Heart right ventricle (tissue), 16 donors: ENCODE results near the gene GADD45GIP1. TPM values are rescaled to one million over a fixed set of nuclear protein-coding genes. Genes with fewer than 3 reads are reported as not detected.
A peak's percentile ranks its signal among the peaks of the same experiment; 100 is the strongest.

Experiments
- ATAC-seq, 8 donors: fragments of 200-7000 bp; cut with Tn5 transposase; one replicate each; pipeline ENCODE4 v1.9.1; 2020; ENCODE audit warnings: mild to moderate bottlenecking in 8 of 8, moderate library complexity in 8 of 8, moderate number of reproducible peaks in 1 of 8
- DNase-seq, 2 donors: peaks; one replicate each; pipeline ENCODE4 v3.0.0-alpha.2; 2020
- H3K27ac ChIP-seq, 10 donors: fragments of 200-600 bp; sonication (generic) in 2 of 10; one replicate each; pipeline versions ENCODE4 v1.5.0 to v1.8.0; 2020 to 2022; ENCODE audit warnings: mild to moderate bottlenecking in 3 of 10
- H3K27me3 ChIP-seq, 7 donors: fragments of 200-600 bp; one replicate each; pipeline ENCODE4 v1.8.0; 2021 to 2022; ENCODE audit warnings: mild to moderate bottlenecking in 2 of 7
- H3K36me3 ChIP-seq, 9 donors: fragments of 200-600 bp; sonication (generic) in 1 of 9; one replicate each; pipeline versions ENCODE4 v1.5.0 to v1.8.0; 2020 to 2022; ENCODE audit warnings: mild to moderate bottlenecking in 2 of 9
- H3K4me1 ChIP-seq, 9 donors: fragments of 200-600 bp; sonication (generic) in 1 of 9; one replicate each; pipeline versions ENCODE4 v1.5.0 to v1.8.0; 2020 to 2022; ENCODE audit warnings: mild to moderate bottlenecking in 4 of 9
- H3K4me3 ChIP-seq, 10 donors: fragments of 200-600 bp; sonication (generic) in 2 of 10; one replicate each; pipeline versions ENCODE4 v1.5.0 to v1.8.0; 2020 to 2022; ENCODE audit warnings: mild to moderate bottlenecking in 7 of 10, moderate library complexity in 2 of 10
- H3K9me3 ChIP-seq, 11 donors: fragments of 200-600 bp in 10 of 11; sonication (generic) in 2 of 11; one replicate each; pipeline versions ENCODE4 v1.5.0 to v1.8.0; 2013 to 2022; ENCODE audit warnings: mild to moderate bottlenecking in 2 of 11, control low read depth in 1 of 11, moderate library complexity in 1 of 11
- WGBS, 2 donors: extraction: QIAGEN DNeasy Blood & Tissue Kit; methylation state at CpG; one replicate each; pipeline ENCODE4 v1.1.7; 2013; ENCODE audit warnings: inconsistent platforms in 1 of 2; 5-methylcytosine and 5-hydroxymethylcytosine counted together
- intact Hi-C, 10 donors: fragments of 100-400 bp; cut with DNase I; formaldehyde crosslinking; loops; one replicate each; pipeline versions ENCODE4 v1.11.1 to v1.14.2; 2022
- polyA plus RNA-seq, 2 donors: library from polyadenylated mRNA; stranded (reverse); fragments of 200-250 nt; gene quantifications; one replicate each; pipeline ENCODE4 v1.2.3, GENCODE V29; 2013
- total RNA-seq, 10 donors: library from RNA; stranded (reverse); fragmentation: NEBNext Ultra II Directional in 3 of 10; extraction: Animal tissue kit (Norgen Biotek cat#: 25700) in 3 of 10; gene quantifications; one replicate each; pipeline versions ENCODE4 v1.2.1 to v1.2.4, GENCODE V29; 2021 to 2023
- TF ChIP-seq, protein P1 (sequence below), 9 donors: fragments of 200-600 bp; sonication (generic) in 2 of 9; IDR thresholded peaks; one replicate each; pipeline versions ENCODE4 v1.5.0 to v1.8.0; 2021 to 2022; ENCODE audit warnings: antibody characterized with exemption in 9 of 9, mild to moderate bottlenecking in 5 of 9, moderate library complexity in 1 of 9
- donor health status: Arrhythmogenic right ventricular cardiomyopathy.
- donor health status: ischemic (EF 13 %, LVEDD 7.1; RV severe dilation, severe dysfunction).
- donor health status: healthy with polysubstance abuse.
- donor health status: DM: no; HTN: yes; CAD: no.
- donor health status: DM: no; HTN: no; CAD: no.
- donor health status: ischemic (EF 25% LVEDD 6.9; RV normal size, moderate dysfunction).
- donor health status: ischemic (EF 25% LVEDD 5.7; RV mildly dilated, moderate dysfunction).
- donor health status: healthy.
- donor health status: DM: yes; HTN: yes; CAD: no.
- donor health status: Ischemic cardiomyopathy.
- donor health status: ischemic (EF 35%, LVEDD 5.7; RV mildly dilated, moderate dysfunction).
- donor health status: nonischemic (EF 11% LVEDD 7.7; RV severe dilation, severe dysfunction).
- donor health status: DM: yes; HTN: yes; CAD: no.
- donor health status: PGD.
- donor health status: ischemic (EF 29% LVEDD 5.4; RV normal size, mild dysfunction).
- donor health status: nonischemic (EF 23%, LVEDD 6.1; RV moderate dilation, normal function).

The GADD45GIP1 gene
- total and polyA plus RNA-seq, 12 donors, result 18.4 to 237 (median 22.1) TPM

DNA sequence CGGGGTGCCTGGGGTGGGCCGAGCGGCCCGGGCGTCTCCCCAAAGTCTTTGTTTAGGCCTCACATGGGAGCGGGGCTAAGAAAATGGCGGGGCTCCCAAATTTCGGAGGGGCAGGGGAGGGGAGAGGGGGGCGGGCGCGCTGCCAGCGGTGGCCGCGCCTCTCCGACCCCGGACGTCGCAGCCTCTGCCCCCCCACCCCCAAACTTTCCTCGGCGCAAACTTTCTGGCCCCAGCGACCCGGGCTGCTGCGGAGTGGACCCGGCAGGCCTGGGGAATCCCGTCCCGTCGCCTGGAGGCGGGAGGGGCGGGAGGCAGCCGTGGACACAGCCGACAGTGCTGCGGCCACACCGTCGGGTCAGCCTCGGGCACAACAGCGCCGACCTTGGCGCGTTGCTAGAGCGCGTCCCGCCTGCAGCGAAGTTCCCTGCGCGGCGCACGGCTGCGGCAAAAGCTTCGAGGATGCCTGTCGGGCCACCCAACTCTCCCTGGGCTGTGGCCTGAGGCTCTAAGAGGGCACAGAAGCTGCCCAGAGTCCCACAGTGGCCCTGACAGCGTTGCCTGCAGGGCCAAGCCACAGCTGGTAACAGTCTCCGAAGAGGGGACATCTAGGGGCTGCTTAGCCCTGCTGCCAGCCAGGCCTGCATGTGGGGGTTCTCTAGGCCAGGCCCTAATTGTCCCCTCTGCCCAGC, 39.5 kb upstream of the GADD45GIP1 start:
- Histone ChIP-seq H3K36me3 (peaks cover 0 to 17% (median 7%) of the 10 kb centered on the region in 9 donors), H3K27me3 (peaks cover 0 to 11% (median 0%) of the 10 kb centered on the region in 7 donors), H3K4me3 (peak overlapping the region; percentile 70 to 95 (median 87)), H3K4me1 (peaks cover 14 to 35% (median 29%) of the 10 kb centered on the region in 9 donors), H3K27ac (peak overlapping the region; percentile 85 to 95 (median 92)), H3K9me3 (no peaks in the 10 kb centered on the region)
- WGBS, 2 donors, result 5 to 12% methylated on average over 41 to 52 of the region's 52 CpGs
- DNase-seq (peak; percentile 40 to 66), ATAC-seq (peak; percentile 61 to 70 (median 68))
- intact Hi-C loops, result loop anchor here in 6 of 10 donors (5.0 to 10.0 kb wide), 4 partner anchors 36 to 81 kb away; no protein-coding TSS in a partner anchor
- TF ChIP-seq, protein P1, sequence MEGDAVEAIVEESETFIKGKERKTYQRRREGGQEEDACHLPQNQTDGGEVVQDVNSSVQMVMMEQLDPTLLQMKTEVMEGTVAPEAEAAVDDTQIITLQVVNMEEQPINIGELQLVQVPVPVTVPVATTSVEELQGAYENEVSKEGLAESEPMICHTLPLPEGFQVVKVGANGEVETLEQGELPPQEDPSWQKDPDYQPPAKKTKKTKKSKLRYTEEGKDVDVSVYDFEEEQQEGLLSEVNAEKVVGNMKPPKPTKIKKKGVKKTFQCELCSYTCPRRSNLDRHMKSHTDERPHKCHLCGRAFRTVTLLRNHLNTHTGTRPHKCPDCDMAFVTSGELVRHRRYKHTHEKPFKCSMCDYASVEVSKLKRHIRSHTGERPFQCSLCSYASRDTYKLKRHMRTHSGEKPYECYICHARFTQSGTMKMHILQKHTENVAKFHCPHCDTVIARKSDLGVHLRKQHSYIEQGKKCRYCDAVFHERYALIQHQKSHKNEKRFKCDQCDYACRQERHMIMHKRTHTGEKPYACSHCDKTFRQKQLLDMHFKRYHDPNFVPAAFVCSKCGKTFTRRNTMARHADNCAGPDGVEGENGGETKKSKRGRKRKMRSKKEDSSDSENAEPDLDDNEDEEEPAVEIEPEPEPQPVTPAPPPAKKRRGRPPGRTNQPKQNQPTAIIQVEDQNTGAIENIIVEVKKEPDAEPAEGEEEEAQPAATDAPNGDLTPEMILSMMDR (IDR thresholded peaks at IDR 0.05), result peak in 2 of 9 donors; percentile 8 to 23

DNA sequence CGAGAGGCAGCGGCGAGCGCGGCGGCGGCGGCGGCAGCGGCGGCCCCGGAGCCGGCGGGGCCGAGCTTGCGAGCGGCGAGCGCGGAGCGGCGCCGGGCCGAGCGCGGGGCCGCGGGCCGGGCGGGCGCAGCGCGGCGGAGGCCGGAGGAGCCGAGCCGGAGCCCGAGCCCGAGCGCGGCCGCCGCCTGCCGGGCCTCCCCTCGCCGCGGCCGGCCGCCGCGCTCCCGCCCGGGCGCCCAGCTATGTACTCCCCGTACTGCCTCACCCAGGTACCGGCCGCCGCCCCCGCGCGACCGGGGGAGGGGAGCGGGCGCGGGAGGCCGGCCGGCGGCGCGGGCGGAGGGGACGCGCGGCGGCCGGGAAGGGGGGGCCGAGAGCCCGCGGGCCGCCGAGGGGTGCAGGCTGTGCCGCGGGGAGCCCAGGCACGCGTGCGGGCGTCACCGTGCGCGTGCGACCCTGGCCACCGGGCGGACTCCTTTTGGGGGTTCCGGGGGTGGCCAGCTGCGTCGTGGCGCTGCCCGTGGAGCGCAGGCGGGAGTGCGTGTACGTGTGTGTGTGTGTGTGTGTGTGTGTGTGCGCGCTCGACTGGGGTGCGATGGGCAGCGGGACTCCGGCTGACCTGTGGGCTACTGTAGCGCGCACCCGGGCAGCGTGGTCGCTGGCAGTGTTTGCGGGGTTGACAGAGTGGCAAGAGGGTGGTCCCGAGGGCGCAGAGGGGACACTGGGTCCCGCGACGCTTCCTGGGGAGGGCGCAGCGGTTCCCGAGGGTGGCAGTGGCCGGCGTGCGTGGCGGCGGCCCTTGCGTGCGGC, 38.8 kb upstream of the GADD45GIP1 start:
- DNase-seq (peak in 1 of 2 donors; percentile 61), ATAC-seq (peak; percentile 17 to 51 (median 32))
- Histone ChIP-seq H3K4me3 (peak overlapping the region; percentile 70 to 95 (median 87)), H3K27me3 (peaks cover 0 to 11% (median 0%) of the 10 kb centered on the region in 7 donors), H3K27ac (peak overlapping the region; percentile 85 to 95 (median 92)), H3K36me3 (peaks cover 0 to 17% (median 7%) of the 10 kb centered on the region in 9 donors), H3K4me1 (peaks cover 9 to 27% (median 22%) of the 10 kb centered on the region in 9 donors), H3K9me3 (no peaks in the 10 kb centered on the region)
- WGBS, 2 donors, result 0 to 1% methylated on average over 66 to 128 of the region's 129 CpGs
- intact Hi-C loops, result loop anchor here in 6 of 10 donors (5.0 to 10.0 kb wide), 4 partner anchors 36 to 82 kb away; no protein-coding TSS in a partner anchor
- TF ChIP-seq, protein P1 (IDR thresholded peaks at IDR 0.05), result no peak

DNA sequence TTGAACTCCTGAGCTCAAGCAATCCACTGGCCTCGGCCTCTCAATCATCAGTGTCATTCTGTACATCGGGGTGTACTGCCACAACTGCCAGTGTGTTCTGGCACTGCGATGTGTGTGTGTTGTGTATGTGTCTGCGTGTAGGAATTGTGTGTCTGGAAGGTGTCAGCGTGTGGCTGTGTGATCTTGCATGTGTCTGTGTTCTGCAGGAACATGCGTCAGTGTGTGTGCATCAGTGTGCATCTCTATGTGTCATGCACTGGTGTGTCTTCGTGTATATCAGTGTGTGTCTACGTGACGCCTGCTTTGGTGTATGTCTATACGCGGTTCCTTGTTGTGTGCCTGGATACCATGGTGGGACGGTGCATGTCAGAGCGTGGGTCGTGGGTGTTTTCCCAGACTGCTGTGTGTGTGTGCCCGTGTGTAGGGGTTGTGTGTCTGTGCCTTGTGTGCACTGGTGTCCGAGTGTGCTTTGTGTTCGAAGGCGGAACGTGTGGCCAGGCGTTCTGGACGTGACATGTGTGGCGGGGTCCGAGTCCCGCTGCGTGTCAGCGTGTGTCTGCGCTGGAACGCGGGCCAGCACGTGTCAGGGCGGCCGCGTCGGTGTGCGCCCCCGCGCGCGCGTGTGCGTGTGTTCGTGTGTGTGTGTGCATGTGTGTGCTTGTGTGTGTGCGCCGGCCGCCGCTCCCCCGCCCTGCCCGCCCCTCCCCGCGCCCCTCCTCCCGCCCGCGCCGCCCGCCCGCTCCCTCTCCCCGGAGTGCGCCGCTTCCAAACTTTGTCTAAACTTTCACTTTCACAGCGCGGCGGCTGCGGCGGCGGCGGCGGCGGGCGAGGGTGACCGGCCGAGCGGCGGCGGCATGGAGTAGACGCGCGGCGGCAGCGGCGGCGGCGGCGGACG, 37.9 kb upstream of the GADD45GIP1 start, which contains the start of gene NFIX:
NFIX (plus strand) TSS at position 775 of the 895 bp plus-strand sequence. CDS start 363 bp downstream, outside the sequence.
- ATAC-seq (peak; percentile 15 to 65 (median 33)), DNase-seq (peak; percentile 77 to 78)
- TF ChIP-seq, protein P1 (IDR thresholded peaks at IDR 0.05), result no peak
- intact Hi-C loops, result loop anchor here in 7 of 10 donors (5.0 to 10.0 kb wide), 6 partner anchors 32 to 92 kb away; no protein-coding TSS in a partner anchor
- peak within 1 kb of the TSS; percentile 70 to 95 (median 87) for H3K4me3 ChIP-seq
- WGBS, 2 donors, result 10 to 17% methylated on average over 46 to 84 of the region's 84 CpGs
- H3K27me3 ChIP-seq, result peaks cover 0 to 11% (median 0%) of the 10 kb centered on the region in 7 donors
- peaks cover 9 to 26% (median 19%) of the 10 kb centered on the region in 9 donors for H3K4me1 ChIP-seq
- H3K27ac ChIP-seq, result peak within 1 kb of the TSS; percentile 85 to 95 (median 92)
- peaks cover 0 to 17% (median 7%) of the 10 kb centered on the region in 9 donors for H3K36me3 ChIP-seq
- H3K9me3 ChIP-seq, result no peaks in the 10 kb centered on the region
